K562 (cell line): ENCODE results near the gene FBXW8.

ENCODE experiments used
- HMG20A ChIP-seq: fragments of 450-650 bp; formaldehyde crosslinking; conservative IDR thresholded peaks from 2 replicates; pipeline ENCODE4 v1.4.0; 2020; ENCODE audit warnings: mild to moderate bottlenecking, mixed read lengths
- SIN3B ChIP-seq: fragments of 450-650 bp; IDR thresholded peaks from 2 replicates; pipeline ENCODE4 v1.6.1; 2017; ENCODE audit warnings: low read depth, mild to moderate bottlenecking, moderate library complexity
- ZNF431 ChIP-seq: sonication (generic); formaldehyde crosslinking; IDR thresholded peaks from 2 replicates; pipeline ENCODE4 v1.8.0; 2022; ENCODE audit warnings: mild to moderate bottlenecking, missing genetic modification reagents

DNA sequence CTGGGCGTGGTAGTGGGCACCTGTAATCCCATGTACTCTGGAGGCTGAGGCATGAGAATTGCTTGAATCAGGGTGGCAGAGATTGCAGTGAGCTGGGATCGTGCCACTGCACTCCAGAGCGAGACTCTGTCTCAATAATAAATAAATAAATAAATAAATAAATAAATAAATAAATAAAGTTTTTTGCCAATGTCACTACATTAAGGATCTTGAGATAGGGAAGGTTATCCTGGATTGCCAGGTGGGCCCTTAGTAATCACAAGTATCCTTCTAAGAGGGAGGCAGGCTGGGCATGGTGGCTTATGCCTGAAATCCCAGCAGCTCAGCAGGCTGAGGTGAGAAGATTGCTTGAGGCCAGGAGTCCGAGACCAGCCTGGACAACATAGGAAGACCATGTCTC lies 4.5 kb upstream of the FBXW8 start:
- TF ChIP-seq HMG20A (no peak), SIN3B (no peak), ZNF431 (no peak)
